Progenitor cell of endocrine pancreas (in vitro differentiated cells): ENCODE results near the gene HHIPL1. TPM values are rescaled to one million over a fixed set of nuclear protein-coding genes. Genes with fewer than 3 reads are reported as not detected.

Experiments
- DNase-seq: peaks from one replicate; pipeline ENCODE4 v3.0.0; 2021; ENCODE audit warnings: low spot score; ENCODE audit not compliant: unreplicated experiment
- H3K27ac Mint-ChIP-seq: 2 replicates; pipeline ENCODE4 v1.8.0; 2021; ENCODE audit warnings: mild to moderate bottlenecking, moderate library complexity, mixed read lengths
- H3K27me3 Mint-ChIP-seq: 2 replicates; pipeline ENCODE4 v1.8.0; 2021; ENCODE audit warnings: mixed read lengths
- H3K36me3 Mint-ChIP-seq: 2 replicates; pipeline ENCODE4 v1.8.0; 2022; ENCODE audit warnings: mixed read lengths; ENCODE audit not compliant: insufficient read depth
- H3K4me1 Mint-ChIP-seq: 2 replicates; pipeline ENCODE4 v1.8.0; 2021; ENCODE audit warnings: low read depth, mixed read lengths
- H3K4me3 Mint-ChIP-seq: 2 replicates; pipeline ENCODE4 v1.8.0; 2021; ENCODE audit warnings: low read depth, mild to moderate bottlenecking, moderate library complexity, mixed read lengths
- H3K9me3 Mint-ChIP-seq: 2 replicates; pipeline ENCODE4 v1.8.0; 2021; ENCODE audit warnings: low read depth, mixed read lengths
- CTCF ChIP-seq: fragments of 200-600 bp; sonication (generic); IDR thresholded peaks from one replicate; pipeline ENCODE4 v1.5.0; 2021; ENCODE audit warnings: antibody characterized with exemption, mild to moderate bottlenecking; ENCODE audit not compliant: unreplicated experiment
- total RNA-seq: library from RNA; stranded (reverse); gene quantifications from 2 replicates; pipeline ENCODE4 v1.2.1, GENCODE V29; 2021

The HHIPL1 gene
- total RNA-seq, 1 donor from 2014 or later = 0.65 TPM

- no peak for TF ChIP-seq CTCF
- Mint-ChIP-seq H3K36me3 (no peaks in the 10 kb centered on the region), H3K27ac (no peak overlapping the region), H3K9me3 (no peaks in the 10 kb centered on the region), H3K4me3 (peak overlapping the region; percentile 67), H3K4me1 (peaks cover 1% of the 10 kb centered on the region), H3K27me3 (peaks cover 42% of the 10 kb centered on the region)
- DNase-seq = no peak
Measured at GRCh38 chr14:99685596-99685995, 40.7 kb downstream of the HHIPL1 start.

GRCh38 chr14:99686557-99687283, 41.8 kb downstream of the HHIPL1 start:
- H3K4me3 Mint-ChIP-seq = peak overlapping the region; percentile 10
- DNase-seq = no peak

GRCh38 chr14:99687284-99688209, 42.6 kb downstream of the HHIPL1 start:
- DNase-seq = peak; percentile 26
- Mint-ChIP-seq H3K9me3 (no peaks in the 10 kb centered on the region), H3K27me3 (peaks cover 37% of the 10 kb centered on the region), H3K4me1 (peaks cover 1% of the 10 kb centered on the region), H3K36me3 (no peaks in the 10 kb centered on the region), H3K27ac (no peak overlapping the region), H3K4me3 (peak overlapping the region; percentile 14)
- peak; percentile 77 for TF ChIP-seq CTCF

More at GRCh38 chr14:99686557-99687283, 41.8 kb downstream of the HHIPL1 start:
- H3K4me1 Mint-ChIP-seq = peaks cover 1% of the 10 kb centered on the region
- no peaks in the 10 kb centered on the region for H3K9me3 Mint-ChIP-seq
- no peak for TF ChIP-seq CTCF
- H3K36me3 Mint-ChIP-seq = no peaks in the 10 kb centered on the region
- H3K27me3 Mint-ChIP-seq = peaks cover 39% of the 10 kb centered on the region
- peak overlapping the region; percentile 47 for H3K27ac Mint-ChIP-seq

GRCh38 chr14:99688210-99688581, 43.3 kb downstream of the HHIPL1 start:
- peak overlapping the region; percentile 24 for H3K27ac Mint-ChIP-seq
- peaks cover 35% of the 10 kb centered on the region for H3K27me3 Mint-ChIP-seq
- DNase-seq = no peak
- H3K9me3 Mint-ChIP-seq = no peaks in the 10 kb centered on the region
- no peaks in the 10 kb centered on the region for H3K36me3 Mint-ChIP-seq
- H3K4me3 Mint-ChIP-seq = no peak overlapping the region
- no peaks in the 10 kb centered on the region for H3K4me1 Mint-ChIP-seq
- no peak for TF ChIP-seq CTCF

GRCh38 chr14:99688629-99689028, 43.7 kb downstream of the HHIPL1 start:
- Mint-ChIP-seq H3K9me3 (no peaks in the 10 kb centered on the region), H3K27me3 (peaks cover 35% of the 10 kb centered on the region), H3K4me3 (no peak overlapping the region), H3K4me1 (no peaks in the 10 kb centered on the region), H3K36me3 (no peaks in the 10 kb centered on the region), H3K27ac (no peak overlapping the region)
- no peak for DNase-seq
- TF ChIP-seq CTCF = no peak
